ENCODE measurements around the gene CEP131.

Gene CEP131

DNA sequence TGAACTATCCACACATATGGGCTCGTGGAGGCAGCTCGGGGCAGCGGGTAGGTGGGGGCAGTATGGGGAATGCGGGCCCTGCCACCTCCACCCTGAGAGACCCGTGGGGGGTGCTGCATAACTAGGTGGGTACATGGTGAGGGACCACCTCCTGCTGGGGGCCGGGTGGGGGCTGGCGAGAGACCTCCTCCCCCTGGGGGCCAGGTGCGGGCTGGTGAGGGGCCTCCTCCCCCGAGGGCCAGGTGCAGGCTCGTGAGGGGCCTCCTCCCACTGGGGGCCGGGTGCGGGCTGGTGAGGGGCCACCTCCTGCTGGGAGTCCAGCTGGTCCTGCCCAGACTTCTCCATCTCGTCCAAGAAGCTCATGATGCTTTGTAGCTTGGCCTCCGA is 25.4 kb downstream of the CEP131 start:
- no peak for DNase-seq

DNA sequence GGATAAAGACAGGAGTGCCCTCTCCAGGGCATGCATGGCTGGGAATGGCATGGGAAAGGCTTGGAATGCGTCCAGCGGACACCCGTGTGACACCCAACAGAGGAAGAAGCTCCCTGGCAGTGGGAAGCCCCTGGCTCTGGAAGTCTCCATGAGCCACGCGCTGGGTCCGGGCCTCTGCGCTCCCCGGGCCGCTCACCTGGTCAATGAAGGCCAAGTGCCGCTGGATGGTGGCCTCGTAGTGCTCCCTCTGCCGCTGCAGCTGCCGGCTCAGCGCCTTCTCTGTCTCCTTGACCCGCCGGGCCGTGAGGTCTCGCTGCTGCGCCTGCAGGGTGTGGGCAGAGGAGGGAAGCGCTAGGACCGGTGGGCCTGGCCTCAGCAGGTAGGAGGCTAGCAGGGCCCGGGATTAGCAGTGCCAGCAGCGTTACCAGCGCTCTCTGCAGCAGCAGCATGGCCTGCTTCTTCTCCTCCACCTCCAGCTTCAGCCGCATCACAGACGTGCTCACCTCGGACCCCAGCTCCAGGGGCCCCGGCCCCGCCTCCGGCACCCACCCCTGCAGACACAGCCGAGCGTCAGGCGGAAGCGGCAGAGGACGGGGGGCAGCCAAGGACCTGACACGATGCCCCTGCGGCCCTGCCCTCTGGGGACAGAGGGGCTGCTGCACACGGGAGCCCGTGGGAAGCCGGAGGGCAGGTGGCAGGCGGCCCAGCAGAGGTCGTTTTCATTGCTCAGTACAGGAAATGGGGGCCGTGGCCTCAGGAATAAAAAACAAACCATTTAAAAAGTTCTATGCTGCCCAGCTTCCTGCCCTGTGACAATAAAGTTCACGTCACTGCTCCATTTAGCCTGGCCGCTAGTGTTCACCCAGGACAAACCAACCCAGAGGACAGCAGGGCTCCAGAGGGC is 26.0 kb downstream of the CEP131 start:
- DNase-seq: no peak

DNA sequence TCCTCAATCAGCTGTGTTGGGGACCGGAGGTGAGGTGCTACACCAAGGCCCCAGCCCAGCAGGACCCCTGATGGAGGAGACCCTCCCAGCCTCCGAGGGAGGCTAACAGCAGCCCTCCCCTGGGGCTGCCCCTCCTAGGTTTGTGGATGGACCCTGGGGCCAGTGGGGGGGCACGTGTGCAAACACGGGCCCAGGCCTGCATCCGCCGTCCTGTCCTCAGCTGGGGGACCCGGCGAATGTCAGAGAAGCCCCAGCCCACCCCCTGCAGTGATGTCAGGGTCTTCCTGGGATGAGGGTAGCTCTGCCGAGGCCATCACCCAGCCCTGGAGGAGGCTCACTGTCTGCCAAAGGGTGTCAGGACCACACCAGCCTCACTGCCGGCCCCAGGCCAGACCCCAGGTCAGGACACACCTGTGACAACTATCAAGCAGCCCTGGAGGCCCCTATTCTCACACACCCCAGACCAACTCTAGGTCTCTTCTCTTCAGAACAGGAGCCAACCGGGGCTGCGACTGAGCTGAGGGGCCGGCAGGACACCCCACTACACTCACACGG is 26.7 kb downstream of the CEP131 start:
- DNase-seq: no peak

DNA sequence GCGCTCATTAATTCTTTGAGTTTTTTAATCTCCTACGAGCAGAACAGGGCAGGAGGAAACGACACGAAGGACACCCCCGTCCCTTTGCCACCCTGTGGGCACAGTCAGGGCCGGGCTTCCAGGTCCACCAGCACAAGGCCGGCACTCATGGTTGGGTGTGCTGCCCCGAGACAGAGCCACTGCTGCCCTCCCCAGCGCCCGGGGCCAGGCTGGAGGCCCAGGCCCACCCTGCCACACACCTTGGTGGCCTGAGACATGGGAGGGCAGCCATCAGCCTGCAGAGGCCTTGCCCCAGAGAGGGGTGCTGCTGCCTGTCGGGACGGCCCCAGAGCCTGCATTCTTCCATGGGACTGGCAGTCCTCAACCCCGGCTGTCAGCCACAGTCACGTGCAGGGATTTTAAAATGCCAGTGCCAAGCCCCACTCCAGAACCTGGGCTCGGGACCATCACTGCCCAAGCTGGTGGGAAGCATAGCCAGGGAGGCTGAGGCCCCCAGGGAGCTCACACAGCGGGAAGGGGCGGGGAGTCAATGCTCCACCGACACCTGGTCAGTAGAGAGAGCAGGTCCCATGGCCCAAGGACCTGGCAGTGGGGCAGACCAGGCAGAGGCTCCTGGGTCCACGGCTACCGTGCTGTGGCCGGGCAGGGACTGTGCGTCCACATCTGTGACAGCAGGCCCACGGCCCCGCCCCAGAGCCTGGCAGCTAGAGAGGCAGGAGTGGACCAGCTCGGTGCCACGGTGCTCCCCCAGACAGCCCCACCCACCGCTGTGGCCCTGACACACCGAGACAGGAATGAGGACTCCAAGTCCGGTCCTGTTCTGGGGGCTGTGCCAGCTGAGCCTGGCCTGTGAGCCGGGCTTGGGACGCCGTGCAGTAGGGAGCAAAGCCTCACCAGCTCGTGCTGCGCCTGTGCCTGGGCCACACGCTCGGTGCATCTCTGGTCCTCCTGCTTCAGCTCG is 27.5 kb downstream of the CEP131 start:
- DNase-seq: no peak

DNA sequence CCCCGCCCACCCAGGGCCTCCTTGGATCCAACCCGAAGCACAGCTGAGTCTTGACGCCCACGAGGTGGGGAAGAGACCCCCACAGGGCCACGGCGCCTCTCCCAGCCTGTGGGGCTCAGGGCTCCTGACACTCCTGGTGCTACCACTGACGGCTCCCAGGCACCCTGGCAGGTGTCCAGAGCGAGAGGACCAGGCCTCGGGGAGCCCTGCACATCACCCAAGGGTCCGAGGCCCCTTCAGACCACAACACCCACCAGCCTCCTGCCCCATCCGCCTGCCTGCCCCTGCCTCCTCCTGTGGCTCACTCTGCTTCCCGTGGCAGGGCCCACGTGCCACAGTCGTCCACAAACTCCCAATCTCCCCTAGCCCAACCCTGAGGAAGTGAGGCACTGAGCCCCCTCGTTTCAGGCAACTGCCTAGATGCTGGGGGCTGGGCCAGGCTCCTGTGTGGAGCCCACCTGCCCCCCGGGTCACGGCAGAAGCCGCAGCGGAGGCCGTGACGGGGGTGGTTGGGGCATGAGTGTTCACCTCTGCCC is 28.5 kb downstream of the CEP131 start:
- DNase-seq: no peak

DNA sequence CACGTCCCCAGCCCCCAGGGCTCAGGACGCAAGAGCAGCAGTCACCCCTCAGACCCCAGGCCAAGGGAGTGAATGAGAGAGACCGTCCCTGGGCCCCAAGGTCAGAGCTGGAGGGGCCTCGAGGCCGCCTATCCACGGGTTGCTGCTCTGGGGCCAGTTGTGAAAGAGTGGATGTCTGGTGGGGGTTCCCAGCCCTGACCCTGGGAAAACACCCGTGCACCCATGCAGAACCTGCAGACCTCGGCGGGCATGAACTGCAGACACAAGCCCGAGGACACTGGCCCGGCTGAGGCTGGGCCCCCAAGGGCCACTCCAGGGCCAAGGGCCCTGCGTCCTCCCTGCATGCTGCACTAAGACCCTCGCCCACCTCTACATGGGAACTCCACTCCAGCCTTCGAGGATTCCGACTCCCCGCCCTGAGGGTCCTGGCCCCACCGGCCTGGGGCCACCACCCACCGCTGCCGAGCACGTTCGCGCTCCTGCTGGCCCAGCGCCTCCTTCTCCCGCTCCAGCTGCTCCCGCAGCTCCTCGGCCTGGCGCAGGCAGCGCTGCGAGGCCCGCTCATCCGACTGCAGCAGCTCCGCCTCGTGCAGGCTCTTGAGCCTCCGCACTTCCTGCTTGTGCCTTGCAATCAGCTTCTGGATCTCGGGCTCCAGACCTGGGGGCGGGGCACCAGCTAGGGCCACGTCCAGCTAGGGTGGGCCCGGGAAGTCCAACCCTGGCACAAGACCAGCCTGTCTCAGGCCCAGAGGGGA is 29.1 kb downstream of the CEP131 start:
- peak; percentile 31 to 48 (median 41) for DNase-seq

DNA sequence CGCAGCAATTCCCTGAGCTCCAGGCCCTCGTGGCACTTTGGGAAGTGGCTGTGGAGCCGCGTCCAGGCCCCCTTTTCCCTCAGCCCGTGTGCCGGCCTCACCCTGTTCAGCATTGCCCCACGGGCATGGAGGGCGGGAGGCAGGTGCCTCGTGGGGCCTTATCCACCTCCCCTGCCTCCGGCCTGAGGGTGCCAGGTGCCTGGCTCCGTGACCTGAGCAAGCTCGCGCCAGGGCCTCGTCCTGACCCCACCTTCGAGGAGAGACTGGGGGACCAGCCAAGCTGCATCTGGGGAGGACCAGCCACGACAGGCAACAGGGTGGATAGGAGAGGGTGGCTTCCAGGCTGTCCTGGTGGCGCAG is 29.7 kb downstream of the CEP131 start:
- no peak for DNase-seq

DNA sequence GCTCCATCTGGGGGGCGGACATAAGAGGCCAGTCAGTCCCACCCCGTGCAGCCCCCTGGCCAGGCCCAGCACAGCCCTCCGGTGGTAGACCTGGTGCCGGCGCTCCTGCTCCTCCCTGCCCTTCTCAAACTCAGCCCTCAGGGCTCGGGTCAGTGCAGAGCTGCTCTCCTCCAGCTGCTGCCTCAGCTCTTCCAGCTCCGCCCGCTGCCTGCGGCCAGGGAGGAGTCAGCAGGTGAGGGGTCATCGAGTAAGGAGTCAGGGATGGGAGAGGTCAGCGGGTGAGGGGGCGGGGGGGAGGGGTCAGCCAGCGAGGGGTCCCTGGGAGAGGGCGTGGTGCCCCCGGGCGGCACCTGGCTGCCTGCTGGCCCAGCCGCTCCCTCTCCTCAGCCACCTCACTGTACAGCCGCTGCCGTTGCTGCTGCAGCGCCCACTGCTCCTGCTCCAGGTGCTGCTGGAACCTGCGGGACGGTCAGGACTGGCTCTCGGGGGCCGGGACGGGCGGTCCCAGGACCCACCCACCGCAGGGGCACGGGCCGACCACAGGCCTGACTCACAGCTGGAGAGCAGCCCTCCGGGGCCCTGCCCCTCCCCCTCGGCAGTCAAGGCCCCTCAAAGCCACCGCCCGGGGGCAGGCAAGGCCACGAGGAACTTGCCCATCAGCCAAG is 30.2 kb downstream of the CEP131 start:
- DNase-seq: no peak

DNA sequence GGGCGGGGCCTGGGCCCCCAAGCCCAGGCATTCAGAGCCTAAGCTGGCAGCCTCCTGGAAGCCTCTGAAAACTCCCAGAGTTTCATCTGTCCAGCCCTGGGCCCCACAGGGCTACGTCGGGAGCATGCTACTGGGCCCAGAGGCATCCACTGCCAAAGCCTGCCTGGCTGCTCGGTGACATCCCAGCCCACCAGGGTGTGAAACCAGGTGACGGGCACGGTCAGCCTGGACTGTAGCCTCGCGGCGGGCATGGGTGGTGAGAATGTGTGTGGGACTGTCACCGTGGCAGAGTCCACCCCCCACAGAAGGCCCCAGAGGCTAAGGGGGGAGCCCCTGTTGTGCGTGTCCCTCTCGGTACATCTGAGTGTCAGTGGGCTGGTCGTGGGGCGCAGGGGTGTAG is 31.1 kb downstream of the CEP131 start:
- no peak for DNase-seq

DNA sequence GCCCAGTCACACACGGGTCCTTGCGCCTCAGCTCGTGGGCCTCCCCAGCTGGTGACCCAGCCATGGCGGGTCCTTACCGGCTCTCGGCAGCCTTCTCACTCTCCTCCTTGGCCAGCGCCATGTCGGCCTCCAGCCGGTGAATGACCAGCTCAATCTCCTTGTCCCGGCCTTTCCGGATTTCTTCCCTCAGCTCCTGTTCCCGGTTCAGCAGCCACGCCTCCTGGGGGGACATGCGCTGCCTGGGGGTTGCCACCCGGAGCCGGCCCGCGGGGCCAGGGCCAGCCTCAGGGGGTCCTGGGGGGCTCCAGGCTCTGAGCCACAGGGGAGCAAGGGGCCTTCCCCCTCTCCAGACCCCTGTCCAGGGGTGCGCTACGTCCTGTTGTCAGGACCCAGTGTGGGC is 31.6 kb downstream of the CEP131 start:
- DNase-seq: no peak

DNA sequence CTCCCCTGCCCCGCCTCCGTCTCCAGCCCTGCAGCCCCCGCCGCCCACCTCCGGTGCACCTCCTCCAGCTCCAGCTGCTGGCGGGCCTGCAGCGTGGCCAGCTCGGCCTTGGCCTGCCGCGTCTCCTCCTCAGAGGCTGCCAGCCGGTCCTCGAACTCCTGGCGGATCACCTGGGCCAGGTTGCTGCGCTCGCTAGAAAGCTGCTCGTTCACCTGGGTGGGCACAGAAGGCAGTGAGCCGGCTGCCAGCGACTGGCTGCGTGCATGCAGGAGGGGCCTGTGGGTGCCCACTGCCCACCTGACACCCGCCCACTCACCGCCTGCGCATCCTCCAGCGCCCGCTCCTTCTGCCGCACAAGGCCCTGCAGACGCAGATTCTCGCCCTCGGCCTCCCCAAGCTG is 32.2 kb downstream of the CEP131 start:
- no peak for DNase-seq

DNA sequence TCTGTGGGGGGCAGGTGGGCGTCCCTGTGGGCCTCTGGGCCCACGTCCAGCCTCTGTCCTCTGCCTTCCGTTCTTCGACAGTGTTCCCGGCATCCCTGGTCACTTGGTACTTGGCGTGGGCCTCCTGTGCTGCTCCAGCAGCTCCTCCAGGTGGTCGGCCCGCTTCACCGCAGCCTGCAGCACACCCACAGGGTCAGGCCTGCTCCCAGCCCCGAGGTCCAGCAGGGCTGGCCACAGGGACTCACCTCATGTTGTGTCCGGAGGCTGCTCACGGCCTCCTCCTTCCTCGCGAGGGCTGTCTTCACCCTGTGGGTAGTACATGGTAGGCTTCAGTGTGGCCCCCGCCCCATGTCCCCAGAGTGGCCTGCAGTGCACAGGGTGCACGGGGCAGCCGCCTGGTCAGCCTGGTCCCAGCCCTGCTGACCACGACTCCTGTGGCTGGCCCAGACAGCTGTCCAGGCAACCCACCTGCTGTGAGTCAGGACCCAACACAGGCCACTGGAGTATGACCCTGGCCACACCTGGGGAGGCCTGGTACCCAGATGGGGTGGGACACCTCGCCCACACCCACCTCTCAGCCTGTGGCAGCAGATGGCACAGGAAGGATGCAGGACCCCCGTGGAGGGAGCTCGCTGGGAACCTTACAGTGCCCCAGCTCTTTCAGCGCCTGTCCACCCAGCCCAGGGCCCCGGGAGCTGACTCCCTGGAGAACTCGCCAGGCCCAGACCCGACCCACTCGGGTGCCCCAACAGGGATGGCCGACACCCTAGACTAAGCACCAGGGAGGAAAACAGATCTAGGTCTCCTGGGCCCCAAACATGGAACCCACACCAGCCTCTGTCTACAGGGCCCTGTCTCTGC is 32.9 kb downstream of the CEP131 start:
- DNase-seq: peak; percentile 20 to 31 (median 31)

DNA sequence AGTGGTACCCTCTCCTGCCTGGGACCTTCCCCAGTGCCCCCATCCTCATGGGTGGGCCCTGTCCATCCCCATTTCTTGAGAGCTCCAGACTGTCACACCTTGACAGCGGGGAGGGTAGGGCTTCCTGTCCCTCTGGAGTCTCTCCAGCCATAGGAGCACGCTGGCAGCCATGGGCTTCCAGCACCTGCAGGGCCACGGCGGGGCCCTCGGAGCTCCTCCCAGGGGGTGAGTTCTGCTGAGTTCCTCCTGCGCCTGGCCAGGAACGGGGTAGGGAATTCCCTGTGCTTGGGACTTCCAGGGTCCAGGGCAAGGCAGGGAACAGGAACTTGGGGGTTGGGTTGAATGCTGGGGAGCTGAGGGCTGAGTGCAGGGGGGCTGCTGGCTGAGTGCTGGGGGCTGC is 33.7 kb downstream of the CEP131 start:
- DNase-seq: no peak

DNA sequence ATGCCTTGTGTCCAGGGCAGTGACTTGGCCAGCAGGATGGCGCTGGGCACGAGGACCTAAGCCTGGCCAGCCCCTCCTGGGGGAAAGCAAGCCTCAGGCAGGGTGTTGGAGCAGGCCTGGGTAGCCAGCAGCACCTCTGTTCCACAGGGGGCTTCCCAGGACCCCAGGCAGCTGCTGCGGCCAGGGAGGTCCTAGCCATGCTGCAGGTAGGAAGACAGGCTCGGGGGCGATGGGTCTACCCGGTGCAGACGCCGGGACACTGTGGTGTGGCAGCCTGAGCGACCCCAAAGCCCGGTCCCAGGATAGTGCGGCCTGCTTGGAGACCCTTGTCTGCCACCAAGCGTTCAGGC is 34.3 kb downstream of the CEP131 start:
- no peak for DNase-seq

DNA sequence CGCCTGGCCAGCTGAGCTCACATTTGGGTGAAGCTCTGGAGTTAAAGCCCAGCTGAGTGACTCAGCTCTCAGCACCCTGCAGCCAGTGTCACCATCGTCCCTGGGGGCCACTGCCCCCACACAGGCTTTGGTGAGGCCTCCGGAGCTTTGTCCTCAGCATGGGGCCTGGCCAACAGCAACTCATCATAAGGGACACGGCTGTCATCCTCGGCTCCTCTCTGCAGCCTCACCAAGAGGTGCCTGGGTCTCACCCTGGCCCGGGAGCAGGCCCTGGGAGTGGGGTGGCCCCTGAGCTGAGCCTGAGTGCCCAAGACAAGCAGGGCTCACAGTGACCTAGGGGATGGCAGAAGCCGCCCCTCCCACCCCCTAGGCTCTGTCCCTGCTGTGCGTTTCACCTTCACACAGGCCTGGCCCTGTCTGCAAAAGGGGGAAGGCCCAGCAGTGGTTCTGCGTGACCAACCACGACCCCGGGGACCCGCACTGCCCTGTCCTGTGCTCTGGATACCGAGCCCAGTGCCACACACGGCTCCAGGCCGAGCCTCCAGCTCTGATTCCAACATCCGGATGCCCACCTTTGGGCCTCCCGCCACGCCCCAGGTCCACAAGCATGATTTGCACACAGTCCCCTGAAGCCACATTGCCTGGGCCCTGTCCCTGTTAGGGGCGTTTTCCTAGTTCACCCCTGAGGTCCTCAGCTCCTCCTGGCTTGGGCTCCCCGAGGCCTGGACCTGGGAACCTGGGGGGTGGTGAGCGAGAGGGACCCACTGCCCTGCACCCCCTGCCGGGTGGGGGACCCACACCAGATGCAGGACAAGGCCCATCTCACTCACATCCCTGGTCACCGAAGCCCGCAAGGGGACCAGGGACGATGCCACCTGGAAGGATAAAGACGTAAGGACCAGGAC is 34.9 kb downstream of the CEP131 start:
- no peak for DNase-seq

DNA sequence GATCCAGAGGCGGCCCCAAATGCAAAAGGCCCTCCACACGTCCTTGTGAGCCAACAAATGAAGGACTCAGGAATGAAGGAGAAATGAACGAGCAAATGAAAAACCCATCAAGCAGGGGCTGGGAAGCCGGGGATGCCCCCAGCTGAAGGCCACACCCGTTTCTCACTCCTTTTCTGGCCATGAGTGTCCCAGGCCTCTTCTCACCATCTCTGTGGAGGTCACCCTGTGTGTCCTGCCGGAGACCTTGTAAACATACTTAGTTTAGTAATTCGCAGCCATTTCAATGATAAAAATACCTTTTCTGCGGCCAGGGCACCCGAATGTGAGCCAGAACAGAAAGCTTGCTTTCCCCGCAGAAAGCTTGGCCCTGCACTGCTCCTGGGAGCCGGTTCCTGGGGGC is 35.6 kb downstream of the CEP131 start:
- no peak for DNase-seq

DNA sequence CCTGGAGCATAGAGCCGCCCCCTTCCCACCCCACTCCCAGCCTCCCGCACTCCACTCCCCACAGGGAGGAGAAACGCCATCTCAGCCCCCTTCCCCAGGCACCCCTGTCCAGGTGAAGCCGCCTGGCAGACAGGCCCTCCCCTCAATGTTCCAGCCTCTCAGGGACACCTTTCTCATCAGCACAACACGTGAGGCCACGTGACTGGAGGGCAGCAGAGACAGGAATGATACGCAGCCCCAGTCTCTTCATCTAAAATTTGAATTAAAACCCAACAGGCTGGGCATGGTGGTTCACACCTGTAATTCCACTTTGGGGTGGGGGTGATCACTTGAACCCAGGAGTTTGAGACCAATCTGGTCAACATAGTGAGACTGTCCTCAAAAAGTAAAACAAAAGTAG is 36.6 kb downstream of the CEP131 start:
- DNase-seq: no peak

DNA sequence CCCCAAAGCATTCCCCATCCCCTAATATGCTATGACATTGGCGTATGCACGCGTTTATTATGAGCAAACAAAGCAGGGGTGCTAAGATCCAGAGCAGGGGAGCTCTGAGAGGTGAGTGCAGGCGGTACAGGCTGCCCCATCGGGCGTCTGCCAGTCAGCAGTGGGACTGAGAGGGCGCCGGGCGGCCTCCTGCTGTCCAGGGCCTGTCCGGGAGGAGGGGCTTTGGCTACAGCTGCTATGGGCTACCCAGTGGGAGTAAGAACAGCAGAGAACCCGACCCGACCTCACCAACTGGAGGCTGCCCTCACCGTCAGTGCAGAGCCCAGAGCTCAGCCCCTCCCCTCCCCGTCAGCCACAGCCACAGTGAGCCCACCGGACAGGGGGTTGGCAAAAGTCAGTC is 38.2 kb downstream of the CEP131 start:
- DNase-seq: no peak

DNA sequence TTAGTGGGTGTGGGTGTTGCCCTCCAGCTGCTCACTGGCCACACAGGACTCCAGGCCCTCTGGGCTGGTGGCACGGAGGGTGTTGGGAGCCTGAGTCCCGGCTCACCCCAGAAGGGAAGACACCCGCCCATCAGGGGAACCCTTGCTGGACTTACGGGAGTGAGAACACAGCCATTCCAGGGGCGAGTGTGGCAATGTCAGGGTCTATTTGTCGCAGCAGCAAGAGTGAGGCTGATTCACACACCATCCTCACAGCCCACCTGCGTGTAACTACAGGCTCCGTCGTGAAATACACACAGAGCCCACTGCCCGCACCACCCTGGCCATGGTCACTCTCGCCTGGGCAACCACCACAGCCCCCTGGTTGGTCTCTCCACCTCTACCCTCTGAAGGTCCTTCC is 39.0 kb downstream of the CEP131 start:
- DNase-seq: no peak

DNA sequence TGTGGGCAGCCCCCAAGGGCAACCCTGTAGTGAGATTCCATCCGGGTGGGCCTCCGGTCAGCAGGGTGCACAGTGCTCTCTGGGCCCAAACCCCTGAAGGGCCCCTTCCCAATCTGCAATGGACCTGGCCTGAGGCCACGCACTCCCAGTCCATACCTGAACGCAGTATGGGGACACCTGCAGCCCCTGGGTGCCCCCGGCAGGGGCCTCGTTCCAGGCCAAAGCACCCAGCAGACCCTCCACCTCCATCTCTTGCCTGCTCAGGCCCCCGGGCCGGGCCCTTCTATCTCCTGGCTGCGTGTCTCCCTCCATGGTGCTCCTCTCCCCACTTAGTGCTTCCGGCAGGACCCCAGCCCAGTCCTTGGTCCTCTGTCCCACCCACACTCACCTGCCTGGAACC is 39.4 kb downstream of the CEP131 start:
- DNase-seq: no peak

Measured in suppressor macrophage treated with lipopolysaccharide for 1 hour (primary cell).